ENCODE results near the gene ZNF536. TPM values are rescaled to one million over a fixed set of nuclear protein-coding genes. Genes with fewer than 3 reads are reported as not detected.

Gene ZNF536
- total RNA-seq, 4 donors from 2014 or later = 1.3 to 12.4 (median 1.8) TPM

DNA sequence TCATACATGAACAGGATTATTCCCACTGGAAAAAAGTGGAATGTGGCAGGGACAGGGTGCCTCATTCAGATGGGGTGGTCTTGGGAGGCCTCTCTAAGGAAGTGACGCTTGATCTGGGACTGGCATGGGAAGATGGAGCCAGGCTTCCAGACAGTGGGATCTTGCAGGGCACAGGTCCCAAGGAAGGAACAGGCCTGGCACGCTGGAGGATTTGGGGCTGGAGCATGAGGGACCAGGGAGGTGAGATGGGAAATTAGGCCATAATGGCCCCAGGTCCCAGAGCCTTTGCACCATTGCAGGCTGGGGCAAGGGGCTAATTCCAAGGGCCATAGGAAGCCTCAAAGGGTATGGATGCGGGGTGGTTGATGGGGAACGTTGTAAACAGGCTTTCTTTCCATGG, 9.2 kb downstream of the ZNF536 start:
- H3K27ac ChIP-seq = no peak overlapping the region
- DNase-seq = no peak
- no peaks in the 10 kb centered on the region for H3K36me3 ChIP-seq
- H3K27me3 ChIP-seq = no peaks in the 10 kb centered on the region
- TF ChIP-seq, protein P1, sequence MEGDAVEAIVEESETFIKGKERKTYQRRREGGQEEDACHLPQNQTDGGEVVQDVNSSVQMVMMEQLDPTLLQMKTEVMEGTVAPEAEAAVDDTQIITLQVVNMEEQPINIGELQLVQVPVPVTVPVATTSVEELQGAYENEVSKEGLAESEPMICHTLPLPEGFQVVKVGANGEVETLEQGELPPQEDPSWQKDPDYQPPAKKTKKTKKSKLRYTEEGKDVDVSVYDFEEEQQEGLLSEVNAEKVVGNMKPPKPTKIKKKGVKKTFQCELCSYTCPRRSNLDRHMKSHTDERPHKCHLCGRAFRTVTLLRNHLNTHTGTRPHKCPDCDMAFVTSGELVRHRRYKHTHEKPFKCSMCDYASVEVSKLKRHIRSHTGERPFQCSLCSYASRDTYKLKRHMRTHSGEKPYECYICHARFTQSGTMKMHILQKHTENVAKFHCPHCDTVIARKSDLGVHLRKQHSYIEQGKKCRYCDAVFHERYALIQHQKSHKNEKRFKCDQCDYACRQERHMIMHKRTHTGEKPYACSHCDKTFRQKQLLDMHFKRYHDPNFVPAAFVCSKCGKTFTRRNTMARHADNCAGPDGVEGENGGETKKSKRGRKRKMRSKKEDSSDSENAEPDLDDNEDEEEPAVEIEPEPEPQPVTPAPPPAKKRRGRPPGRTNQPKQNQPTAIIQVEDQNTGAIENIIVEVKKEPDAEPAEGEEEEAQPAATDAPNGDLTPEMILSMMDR (IDR thresholded peaks at IDR 0.05) = no peak
- TF ChIP-seq POLR2A (IDR thresholded peaks at IDR 0.05) = no peak
- no peak overlapping the region for H3K4me3 ChIP-seq
- no peaks in the 10 kb centered on the region for H3K4me1 ChIP-seq
- no peaks in the 10 kb centered on the region for H3K9me3 ChIP-seq

DNA sequence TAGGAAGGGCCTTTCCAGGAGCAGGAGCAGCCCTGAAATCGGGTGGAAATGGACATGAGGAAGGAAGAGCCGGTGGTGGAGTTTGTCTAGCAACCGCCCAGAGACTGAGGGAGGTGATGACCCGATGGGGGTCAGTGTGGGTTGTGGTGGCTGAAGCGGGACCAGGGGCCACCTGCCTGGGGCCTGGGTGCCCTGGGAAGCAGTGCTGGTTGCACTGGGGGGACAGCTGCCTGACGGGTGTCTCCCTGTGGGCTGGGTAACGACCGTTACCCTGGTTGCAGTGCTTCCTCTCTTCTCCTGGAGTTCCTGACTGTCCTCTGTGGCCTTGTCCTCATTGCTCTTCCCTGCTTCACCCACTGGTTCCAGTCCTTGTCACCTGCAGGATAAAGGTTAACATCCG, 13.0 kb downstream of the ZNF536 start:
- no peak for TF ChIP-seq POLR2A (IDR thresholded peaks at IDR 0.05)
- TF ChIP-seq, protein P1 (IDR thresholded peaks at IDR 0.05) = no peak

DNA sequence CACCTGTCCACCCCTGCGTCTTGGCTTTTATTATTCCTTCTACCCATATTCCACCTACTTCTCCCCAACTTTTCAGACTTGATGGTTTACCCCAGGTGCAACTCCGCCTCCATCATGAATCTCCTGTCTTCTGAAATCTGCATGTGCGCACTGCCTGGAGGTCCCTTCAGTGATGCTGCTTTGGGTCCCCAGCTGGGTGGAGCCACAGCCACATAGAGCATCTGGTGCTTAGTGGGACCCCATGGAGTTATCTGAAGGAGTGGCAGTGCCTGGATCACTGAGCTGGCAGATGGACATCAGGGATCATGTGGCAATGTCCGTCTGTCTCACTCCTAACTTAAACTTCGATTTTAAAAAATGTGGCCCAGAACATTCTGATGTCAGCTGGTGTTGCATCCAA, 13.5 kb downstream of the ZNF536 start:
- Histone ChIP-seq H3K36me3 (no peaks in the 10 kb centered on the region), H3K27me3 (no peaks in the 10 kb centered on the region), H3K4me1 (no peaks in the 10 kb centered on the region), H3K9me3 (no peaks in the 10 kb centered on the region), H3K27ac (no peak overlapping the region), H3K4me3 (no peak overlapping the region)
- DNase-seq = peak in 1 of 3 donors; percentile 24
- TF ChIP-seq, protein P1 (IDR thresholded peaks at IDR 0.05) = no peak
- no peak for TF ChIP-seq POLR2A (IDR thresholded peaks at IDR 0.05)

More for the DNA sequence above, 13.0 kb downstream of the ZNF536 start:
- no peak for DNase-seq
- Histone ChIP-seq H3K36me3 (no peaks in the 10 kb centered on the region), H3K4me3 (no peak overlapping the region), H3K27ac (no peak overlapping the region), H3K4me1 (no peaks in the 10 kb centered on the region), H3K27me3 (no peaks in the 10 kb centered on the region), H3K9me3 (no peaks in the 10 kb centered on the region)

DNA sequence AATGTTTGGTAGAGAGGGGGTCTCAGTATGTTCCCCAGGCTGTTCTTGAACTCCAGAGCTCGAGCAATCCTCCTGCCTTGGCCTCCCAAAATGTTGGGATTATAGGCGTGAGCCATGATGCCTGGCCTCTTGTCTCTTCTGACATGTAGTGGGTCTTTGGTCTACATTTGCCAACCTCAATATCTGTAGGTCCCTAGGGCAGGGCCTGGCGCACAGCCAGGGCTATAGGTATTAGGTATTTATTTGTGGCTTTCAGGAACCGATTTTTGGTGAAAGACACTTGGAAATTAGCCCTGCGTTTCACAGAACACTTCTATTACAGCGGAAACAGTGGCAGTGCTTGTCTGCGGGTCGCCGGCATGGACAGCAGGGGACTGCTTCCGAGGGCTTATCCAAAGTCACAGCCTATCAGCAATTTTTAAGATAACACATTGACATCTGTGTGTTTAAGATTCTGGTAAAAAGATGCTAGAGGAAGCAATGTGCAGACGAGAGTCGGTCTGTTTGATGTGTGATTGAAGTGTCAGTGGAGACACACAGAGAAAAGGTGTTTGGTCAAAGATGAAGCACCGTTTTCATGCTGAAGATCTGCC, 14.5 kb downstream of the ZNF536 start:
- Histone ChIP-seq H3K9me3 (no peaks in the 10 kb centered on the region), H3K4me1 (no peaks in the 10 kb centered on the region), H3K27me3 (no peaks in the 10 kb centered on the region), H3K36me3 (no peaks in the 10 kb centered on the region), H3K4me3 (no peak overlapping the region), H3K27ac (no peak overlapping the region)
- no peak for DNase-seq
- TF ChIP-seq, protein P1 (IDR thresholded peaks at IDR 0.05) = no peak
- no peak for TF ChIP-seq POLR2A (IDR thresholded peaks at IDR 0.05)

DNA sequence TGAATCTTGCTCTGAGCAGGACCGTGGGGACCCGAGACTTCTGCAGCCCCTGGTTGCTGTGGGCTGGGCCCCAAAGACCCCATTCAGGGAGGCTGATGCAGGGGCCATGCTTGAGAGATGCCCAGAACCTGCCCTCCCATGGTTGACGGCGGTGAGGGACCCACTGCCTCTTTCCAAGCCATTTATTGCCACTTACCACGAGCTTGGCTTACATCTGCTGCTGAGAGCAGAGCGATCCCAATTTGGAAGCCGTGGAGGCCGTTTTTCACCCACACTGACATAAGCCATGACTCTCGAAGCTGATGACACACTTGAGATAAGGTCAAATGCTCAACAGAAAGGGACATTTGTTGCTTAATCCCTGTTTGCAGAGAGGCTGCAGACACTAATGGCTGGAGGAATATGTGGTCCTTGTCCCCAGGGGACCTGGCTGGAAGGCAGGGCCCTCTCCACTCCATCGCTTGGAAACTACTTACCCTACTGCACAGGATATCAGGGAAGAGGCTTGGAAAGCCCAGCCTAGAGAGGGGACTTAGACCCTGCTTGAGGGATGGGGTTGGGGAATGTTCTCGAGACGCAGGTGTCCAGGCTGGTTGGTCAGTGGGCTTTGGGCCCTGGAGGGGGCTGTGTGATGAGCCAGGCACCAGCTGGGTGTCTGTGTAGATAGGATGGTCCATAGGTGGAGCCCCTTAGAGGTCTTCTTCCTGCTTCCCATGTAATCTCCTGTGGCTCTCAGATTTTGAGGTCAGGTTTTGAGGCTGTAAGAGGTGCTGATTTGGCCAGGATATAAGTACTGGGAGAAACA, 15.3 kb downstream of the ZNF536 start:
- no peaks in the 10 kb centered on the region for H3K4me1 ChIP-seq
- no peaks in the 10 kb centered on the region for H3K9me3 ChIP-seq
- H3K27ac ChIP-seq = no peak overlapping the region
- no peaks in the 10 kb centered on the region for H3K27me3 ChIP-seq
- no peak for TF ChIP-seq POLR2A (IDR thresholded peaks at IDR 0.05)
- TF ChIP-seq, protein P1 (IDR thresholded peaks at IDR 0.05) = no peak
- no peak overlapping the region for H3K4me3 ChIP-seq
- DNase-seq = peak in 1 of 3 donors; percentile 25
- H3K36me3 ChIP-seq = no peaks in the 10 kb centered on the region

All from Peyer's patch (tissue), 4 donors.